Measurements from ENCODE around the gene ABCA2. TPM values are rescaled to one million over a fixed set of nuclear protein-coding genes. Genes with fewer than 3 reads are reported as not detected.

The ABCA2 gene
- total RNA-seq, 4 donors from 2014 or later: 13.5 to 58.6 (median 19.3) TPM

- no peak for TF ChIP-seq CTCF (IDR thresholded peaks at IDR 0.05; ENCODE audit: low read depth)
These were observed 46.0 kb upstream of the ABCA2 start for GRCh38 chr9:137073992-137074399.

- no peak for TF ChIP-seq CTCF (IDR thresholded peaks at IDR 0.05; ENCODE audit: low read depth)
These were observed 43.2 kb upstream of the ABCA2 start for GRCh38 chr9:137071282-137071681.

- TF ChIP-seq CTCF (IDR thresholded peaks at IDR 0.05; ENCODE audit: low read depth): no peak
These were observed 42.9 kb upstream of the ABCA2 start for GRCh38 chr9:137070906-137071275.

GRCh38 chr9:137070201-137070905 lies 42.3 kb upstream of the ABCA2 start, which contains the start of gene SAPCD2:
Gene SAPCD2 (minus strand): TSS chr9:137070557. CDS start chr9:137070460, 97 bp downstream.
- TF ChIP-seq CTCF (IDR thresholded peaks at IDR 0.05; ENCODE audit: low read depth): no peak

GRCh38 chr9:137069508-137070091 lies 41.6 kb upstream of the ABCA2 start:
- no peak for TF ChIP-seq CTCF (IDR thresholded peaks at IDR 0.05; ENCODE audit: low read depth)

- TF ChIP-seq CTCF (IDR thresholded peaks at IDR 0.05; ENCODE audit: low read depth): no peak
These were observed 40.8 kb upstream of the ABCA2 start for GRCh38 chr9:137068539-137069507.
